ENCODE results near the gene MX2.

- TF ChIP-seq EZH2 (IDR thresholded peaks at IDR 0.05; ENCODE audit: borderline replicate concordance, insufficient read depth, low read depth, low read length, poor library complexity, severe bottlenecking) (no peak), CTCF (IDR thresholded peaks at IDR 0.05) (no peak)
These were observed 14.0 kb downstream of the MX2 start for GRCh38 chr21:41375875-41376274.

Measured in B cell (primary cell).